ENCODE results near the gene DUSP12.

GRCh38 chr1:161730050-161730564 is 19.5 kb upstream of the DUSP12 start:
- no peak for TF ChIP-seq GATA2 (IDR thresholded peaks at IDR 0.05; ENCODE audit: low read depth, low read length)
- TF ChIP-seq GATA3 (IDR thresholded peaks at IDR 0.05; ENCODE audit: low read depth, low read length) = no peak

Measured in SH-SY5Y (cell line).